H1 (cell line): ENCODE data around the gene FREM1. TPM values are rescaled to one million over a fixed set of nuclear protein-coding genes. Genes with fewer than 3 reads are reported as not detected.

Experiments used
- BCL11A ChIP-seq, 2 experiments: IDR thresholded peaks; one replicate each; pipeline ENCODE4 v1.6.1; 2011; ENCODE audit warnings: low read depth in 2 of 2, low read length in 2 of 2, mild to moderate bottlenecking in 2 of 2
- POLR2AphosphoS5 ChIP-seq: IDR thresholded peaks from 2 replicates; pipeline ENCODE4 v1.6.1; 2011; ENCODE audit warnings: low read depth, low read length
- SP4 ChIP-seq: IDR thresholded peaks from 2 replicates; pipeline ENCODE4 v1.6.1; 2012; ENCODE audit warnings: low read length, inconsistent platforms
- TBP ChIP-seq: IDR thresholded peaks from 2 replicates; pipeline ENCODE4 v1.6.1; 2011; ENCODE audit warnings: low read depth, low read length, improper control_type of control experiment
- TCF12 ChIP-seq: IDR thresholded peaks from 2 replicates; pipeline ENCODE4 v1.6.1; 2011; ENCODE audit warnings: low read depth, mild to moderate bottlenecking, low read length
- polyA plus RNA-seq, 7 experiments: library from polyadenylated mRNA; depleted of rRNA in 3 of 7; stranded (reverse) in 5 of 7; unstranded in 2 of 7; fragments of >200 nt in 5 of 7; fragments of 200-250 nt in 2 of 7; gene quantifications; 1 replicate in 5 of 7; 2 replicates in 1 of 7; 4 replicates in 1 of 7; pipeline versions ENCODE4 v1.2.1 to v1.2.3, GENCODE V29; 2011 to 2013; ENCODE audit warnings: missing spikeins in 2 of 7, mixed read lengths in 2 of 7
- total RNA-seq: library from RNA; stranded (reverse); fragmentation: NEBNext Ultra II Directional; extraction: Animal tissue kit (Norgen Biotek cat#: 25700); gene quantifications from 2 replicates; pipeline ENCODE4 v1.2.1, GENCODE V29; 2021

Gene FREM1
- total and polyA plus RNA-seq, 2 of the 8 experiments (the other 6 are each of a cell fraction or from before 2014, with no cell fraction given) = 2.6 to 3.1 TPM

DNA sequence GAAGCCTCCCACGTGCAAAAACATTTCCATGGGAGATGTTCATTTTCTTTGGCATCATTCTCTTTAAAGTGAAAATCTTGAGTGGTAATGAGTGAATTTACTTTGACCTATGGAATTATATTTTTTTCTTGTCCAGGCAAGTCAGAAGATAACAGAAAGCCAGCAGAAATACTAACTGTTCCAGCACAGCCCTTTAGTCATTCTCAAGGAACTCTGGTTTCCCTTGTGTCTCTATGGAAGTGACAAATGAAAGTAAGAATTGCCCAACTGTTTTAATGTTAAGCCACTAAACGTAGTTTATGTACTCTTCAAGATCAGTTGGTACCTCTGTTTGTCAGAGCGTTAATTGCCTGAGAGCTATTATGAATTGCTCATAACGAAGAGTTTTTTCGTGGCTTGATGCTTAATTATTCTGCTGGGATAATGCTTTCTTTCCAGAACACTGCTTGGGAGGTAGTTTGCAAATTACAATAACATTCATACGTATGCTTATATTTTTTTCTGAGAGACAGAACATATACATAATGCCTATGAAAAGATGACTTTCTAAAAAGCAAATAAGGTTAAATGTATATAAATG, 103.2 kb downstream of the FREM1 start (continued):
- TF ChIP-seq TBP (no peak), BCL11A (IDR thresholded peaks at IDR 0.05; ENCODE audit: low read depth in 2 of 2, low read length in 2 of 2) (no peak), SP4 (no peak), POLR2AphosphoS5 (no peak), TCF12 (no peak)
